ENCODE measurements around the gene CHST8.

DNA sequence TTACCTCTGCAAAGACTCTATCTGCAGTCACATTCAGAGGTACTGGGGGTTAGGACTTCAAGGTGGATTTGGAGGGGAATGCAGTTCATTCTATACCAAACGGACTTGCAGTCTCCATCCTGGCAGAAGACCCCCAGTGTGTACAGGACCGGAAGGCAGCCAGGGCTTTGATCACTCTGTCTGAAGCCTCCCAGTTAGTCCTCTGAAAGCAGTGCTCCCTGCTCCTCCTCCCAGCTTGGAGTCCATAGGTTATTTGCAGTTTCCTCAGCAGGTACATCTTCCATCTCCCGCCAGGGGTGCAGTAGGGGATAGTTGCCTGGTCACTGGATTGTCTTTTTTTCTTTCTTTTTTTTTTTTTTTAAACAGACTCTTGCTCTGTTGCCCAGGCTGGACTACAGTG is 96.1 kb downstream of the CHST8 start:
- TF ChIP-seq, protein P1, sequence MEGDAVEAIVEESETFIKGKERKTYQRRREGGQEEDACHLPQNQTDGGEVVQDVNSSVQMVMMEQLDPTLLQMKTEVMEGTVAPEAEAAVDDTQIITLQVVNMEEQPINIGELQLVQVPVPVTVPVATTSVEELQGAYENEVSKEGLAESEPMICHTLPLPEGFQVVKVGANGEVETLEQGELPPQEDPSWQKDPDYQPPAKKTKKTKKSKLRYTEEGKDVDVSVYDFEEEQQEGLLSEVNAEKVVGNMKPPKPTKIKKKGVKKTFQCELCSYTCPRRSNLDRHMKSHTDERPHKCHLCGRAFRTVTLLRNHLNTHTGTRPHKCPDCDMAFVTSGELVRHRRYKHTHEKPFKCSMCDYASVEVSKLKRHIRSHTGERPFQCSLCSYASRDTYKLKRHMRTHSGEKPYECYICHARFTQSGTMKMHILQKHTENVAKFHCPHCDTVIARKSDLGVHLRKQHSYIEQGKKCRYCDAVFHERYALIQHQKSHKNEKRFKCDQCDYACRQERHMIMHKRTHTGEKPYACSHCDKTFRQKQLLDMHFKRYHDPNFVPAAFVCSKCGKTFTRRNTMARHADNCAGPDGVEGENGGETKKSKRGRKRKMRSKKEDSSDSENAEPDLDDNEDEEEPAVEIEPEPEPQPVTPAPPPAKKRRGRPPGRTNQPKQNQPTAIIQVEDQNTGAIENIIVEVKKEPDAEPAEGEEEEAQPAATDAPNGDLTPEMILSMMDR (IDR thresholded peaks at IDR 0.05; ENCODE audit: borderline replicate concordance, extremely low read depth, low read length, poor library complexity, severe bottlenecking) = no peak
- TF ChIP-seq EZH2 (IDR thresholded peaks at IDR 0.05; ENCODE audit: borderline replicate concordance, low read depth, low read length, severe bottlenecking) = no peak
